HG03571 (cell line): ENCODE results near the gene BAIAP2.

Experiments used
- ATAC-seq: cut with Tn5 transposase; IDR thresholded peaks from one replicate; pipeline ENCODE4 v1.9.1; 2021; ENCODE audit not compliant: unreplicated experiment

The BAIAP2 gene, protein sequence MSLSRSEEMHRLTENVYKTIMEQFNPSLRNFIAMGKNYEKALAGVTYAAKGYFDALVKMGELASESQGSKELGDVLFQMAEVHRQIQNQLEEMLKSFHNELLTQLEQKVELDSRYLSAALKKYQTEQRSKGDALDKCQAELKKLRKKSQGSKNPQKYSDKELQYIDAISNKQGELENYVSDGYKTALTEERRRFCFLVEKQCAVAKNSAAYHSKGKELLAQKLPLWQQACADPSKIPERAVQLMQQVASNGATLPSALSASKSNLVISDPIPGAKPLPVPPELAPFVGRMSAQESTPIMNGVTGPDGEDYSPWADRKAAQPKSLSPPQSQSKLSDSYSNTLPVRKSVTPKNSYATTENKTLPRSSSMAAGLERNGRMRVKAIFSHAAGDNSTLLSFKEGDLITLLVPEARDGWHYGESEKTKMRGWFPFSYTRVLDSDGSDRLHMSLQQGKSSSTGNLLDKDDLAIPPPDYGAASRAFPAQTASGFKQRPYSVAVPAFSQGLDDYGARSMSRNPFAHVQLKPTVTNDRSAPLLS

DNA sequence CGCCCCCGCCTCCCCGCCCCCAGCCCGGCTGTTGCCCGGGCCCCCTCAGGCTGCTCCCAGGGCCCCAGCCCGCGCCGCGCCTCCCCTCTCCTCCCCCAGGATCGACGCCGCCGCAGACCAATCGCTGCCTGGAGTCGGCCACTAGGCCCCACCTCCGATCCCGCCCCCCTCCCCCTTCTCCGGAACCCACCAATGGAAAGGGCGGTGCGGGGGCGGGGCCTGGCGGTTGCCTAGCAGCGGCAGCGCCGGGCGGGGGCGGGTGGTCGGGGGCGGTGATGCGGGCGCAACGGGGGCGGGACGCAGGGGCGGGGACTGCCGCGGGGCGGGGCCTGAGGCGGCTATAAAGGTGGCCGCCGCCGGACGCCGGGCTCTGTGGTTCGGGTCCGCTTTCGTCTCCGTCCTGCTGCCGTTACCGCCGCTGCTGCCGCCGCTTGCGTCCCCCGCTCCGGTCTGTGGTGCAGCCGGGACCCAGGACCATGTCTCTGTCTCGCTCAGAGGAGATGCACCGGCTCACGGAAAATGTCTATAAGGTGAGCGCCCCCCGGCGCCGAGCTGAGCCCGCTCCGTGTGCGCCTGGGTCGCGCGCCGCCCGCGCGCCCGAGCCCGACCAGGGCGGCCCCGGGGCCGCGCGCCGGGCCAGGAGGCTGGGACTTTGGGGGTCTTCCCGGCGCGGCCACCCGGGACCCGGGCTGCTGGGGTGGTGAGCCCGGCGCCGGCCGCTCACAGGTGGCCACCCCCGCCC is at the start of gene BAIAP2:
Gene BAIAP2 (plus strand): TSS at position 373 of the 742 bp plus-strand sequence. CDS start 104 bp downstream, at position 477.
- peak; percentile 53 for ATAC-seq

DNA sequence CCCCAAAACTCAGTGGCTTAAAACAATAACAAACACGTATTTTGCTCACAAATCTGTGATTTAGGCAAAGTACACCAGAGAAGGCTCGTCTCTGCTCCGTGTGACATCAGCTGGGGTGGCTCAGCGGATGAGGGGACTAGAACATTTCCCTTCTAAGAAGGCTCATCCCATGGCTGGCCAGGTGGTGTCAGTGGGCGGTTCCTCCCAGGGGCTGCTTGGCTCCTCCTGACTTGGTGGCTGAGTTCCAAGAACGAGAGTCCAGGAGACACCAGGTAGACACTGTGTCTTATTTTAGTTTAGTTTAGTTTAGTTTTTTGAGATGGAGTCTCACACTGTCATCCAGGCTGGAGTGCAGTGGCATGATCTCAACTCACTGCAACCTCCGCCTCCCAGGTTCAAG is 48.9 kb upstream of the BAIAP2 start:
- ATAC-seq: no peak

DNA sequence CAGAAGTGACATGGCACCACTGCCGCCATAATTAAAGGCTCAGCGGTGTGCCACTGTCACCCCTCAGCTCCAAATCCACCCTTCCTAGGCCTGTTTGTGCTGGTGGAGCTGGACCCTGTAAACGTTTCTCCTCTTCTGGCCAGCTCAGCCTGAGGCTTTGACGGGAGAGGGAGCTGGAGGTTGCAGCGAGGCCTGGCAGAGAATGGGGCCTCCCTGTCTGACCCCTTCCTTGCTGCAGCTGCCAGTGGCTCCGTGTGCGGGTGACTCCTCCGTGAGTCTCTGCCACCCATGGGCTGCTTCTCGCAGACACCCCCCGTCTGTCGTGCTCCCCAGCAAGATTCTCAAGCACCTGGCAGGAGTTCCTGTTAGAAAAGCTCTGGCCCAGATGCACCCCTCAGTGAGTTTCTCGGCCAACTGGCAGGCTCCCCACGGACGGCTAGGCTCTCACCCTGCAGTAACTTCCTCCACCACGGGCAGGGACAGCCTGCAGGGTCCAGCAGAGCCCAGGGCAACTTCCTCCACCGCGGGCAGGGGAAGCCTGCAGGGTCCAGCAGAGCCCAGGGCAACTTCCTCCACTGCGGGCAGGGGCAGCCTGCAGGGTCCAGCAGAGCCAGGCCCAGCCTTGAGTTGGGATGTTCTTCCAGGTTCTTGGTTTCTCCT is 48.0 kb upstream of the BAIAP2 start:
- no peak for ATAC-seq

DNA sequence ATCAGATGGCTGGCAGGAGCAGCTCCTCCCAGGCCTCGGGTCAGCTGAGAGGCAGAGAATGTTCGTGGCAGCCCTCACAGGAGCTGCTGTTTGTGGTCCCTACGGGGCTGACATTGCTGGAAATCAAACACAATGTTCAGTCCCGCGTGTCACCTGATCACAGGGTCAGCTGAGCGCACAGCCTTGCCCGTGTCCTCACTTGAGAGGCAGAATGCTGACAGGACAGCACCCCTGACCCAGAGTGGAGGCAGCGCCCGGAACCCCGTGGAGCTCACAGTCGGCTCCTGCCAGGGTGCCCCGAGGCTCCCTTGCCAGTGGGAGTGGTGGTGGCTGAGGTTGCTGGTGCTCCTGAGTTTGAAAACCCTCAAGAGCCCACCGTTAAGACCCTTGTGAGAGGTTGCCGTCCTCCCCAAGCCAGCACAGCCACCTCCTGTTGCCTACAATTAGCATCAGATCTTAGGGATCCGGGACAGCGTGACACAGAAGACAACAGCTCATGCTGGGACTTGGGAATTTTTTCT is 47.0 kb upstream of the BAIAP2 start:
- no peak for ATAC-seq

DNA sequence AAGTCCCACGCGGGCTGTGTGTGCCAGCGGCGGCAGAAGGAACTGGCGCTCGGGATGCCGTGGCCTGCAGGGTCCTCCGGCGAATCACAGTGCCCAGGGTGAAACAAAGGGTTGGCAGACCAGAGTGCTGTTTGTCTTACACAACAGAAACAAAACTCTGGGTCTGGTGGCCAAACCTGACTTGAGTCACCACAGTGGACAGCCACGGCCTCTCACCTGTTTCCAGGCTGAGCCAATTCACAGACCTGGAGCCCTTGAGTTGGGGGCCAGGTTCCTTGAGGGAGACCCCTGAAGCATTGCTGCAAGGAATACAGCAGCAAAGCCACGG is 45.4 kb upstream of the BAIAP2 start:
- ATAC-seq: no peak

DNA sequence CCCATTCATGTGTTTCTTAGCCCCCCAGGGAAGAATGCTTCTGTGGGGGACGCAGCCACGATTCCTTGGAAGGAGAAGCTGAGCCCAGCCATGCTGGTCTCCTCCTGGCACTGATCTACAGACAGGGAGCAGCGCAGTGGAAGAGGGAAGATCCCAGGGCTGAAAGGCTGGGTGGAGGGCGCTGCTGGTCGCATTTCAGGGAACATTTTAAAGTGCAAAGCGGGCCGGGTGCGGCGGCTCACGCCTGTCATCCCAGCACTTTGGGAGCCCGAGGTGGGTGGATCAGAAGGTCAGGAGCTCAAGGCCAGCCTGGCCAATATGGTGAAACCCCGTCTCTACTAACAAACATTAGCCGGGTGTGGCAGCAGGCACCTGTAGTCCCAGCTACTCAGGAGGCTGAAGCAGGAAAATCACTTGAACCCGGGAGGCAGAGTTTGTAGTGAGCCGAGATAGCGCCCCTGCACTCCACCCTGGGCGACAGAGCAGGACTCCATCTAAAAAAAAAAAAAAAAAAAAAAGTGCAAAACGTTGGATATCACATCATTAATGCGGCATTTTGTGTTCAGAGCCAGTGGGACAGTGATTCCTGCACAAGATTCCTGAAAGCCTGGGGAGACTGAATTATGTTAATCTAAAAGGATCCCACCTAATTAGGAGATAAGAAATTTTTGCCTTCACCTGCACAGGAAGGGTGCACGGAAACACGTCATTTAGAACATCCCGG is 43.9 kb upstream of the BAIAP2 start:
- no peak for ATAC-seq

DNA sequence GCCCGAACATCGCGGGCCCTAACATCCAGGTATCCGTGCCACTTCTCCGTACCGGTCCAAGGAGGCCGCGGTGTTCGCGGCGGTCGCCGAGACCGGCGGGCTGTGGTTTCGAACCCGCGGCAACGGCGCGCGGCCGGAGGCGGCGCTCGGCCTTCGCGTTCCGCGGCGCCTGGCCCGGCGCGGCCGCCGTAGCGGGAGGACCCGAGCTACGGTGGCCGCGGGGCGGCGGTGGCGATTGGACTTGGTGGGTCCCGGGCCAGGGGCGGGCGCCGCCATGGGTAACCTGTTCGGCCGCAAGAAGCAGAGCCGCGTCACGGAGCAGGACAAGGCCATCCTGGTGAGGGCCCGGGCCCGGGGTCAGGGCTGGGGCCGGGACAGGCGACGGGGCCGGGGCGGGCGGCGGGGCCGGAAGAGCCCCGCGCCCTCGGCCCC is 43.3 kb upstream of the BAIAP2 start, which contains the start of gene CHMP6:
Gene CHMP6 (plus strand): TSS at position 197 of the 432 bp plus-strand sequence. CDS start 78 bp downstream, at position 275.
- ATAC-seq: no peak

DNA sequence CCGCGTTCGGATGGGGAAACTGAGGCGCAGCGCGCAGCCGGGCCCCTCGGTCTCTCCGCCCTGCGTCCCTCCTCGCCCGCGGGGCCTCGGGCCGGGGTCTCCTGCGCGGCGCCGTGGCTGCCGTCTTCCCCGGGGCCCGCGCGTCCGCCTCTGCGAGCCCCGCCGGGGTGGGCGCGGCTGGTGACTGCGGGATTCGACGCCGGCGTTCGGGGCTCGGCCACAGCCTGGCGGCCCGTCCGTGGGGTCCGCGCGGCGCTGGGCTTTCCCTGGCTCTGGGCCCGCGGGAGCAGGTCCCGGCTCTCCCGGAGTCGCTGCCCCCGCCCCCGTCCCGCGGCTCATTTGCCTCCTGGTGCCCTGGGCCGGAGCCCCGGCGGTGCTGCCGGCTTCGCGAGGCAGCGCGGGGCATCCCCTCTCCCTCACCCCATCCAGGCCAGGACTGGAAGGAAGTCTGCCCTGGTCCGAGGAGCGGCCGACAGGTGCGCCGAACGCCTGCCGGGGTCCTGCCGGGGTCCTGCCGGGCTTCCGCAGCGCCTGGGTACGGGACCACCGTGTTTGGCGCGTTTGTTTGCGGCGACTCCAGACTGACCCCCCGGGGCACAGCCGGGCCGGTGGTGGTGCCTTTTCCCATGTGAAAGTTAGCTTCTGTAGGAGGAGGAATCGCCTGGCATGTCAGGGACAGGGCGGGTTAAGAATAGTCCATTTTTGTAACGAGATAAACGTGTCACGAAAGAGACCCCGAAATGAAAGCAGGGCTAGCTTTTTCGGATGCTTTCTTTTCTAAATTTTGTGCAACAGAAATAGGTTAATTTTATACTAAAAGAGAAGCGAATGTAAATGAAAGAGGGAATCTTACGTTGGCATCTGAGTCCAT is 42.6 kb upstream of the BAIAP2 start:
- no peak for ATAC-seq

DNA sequence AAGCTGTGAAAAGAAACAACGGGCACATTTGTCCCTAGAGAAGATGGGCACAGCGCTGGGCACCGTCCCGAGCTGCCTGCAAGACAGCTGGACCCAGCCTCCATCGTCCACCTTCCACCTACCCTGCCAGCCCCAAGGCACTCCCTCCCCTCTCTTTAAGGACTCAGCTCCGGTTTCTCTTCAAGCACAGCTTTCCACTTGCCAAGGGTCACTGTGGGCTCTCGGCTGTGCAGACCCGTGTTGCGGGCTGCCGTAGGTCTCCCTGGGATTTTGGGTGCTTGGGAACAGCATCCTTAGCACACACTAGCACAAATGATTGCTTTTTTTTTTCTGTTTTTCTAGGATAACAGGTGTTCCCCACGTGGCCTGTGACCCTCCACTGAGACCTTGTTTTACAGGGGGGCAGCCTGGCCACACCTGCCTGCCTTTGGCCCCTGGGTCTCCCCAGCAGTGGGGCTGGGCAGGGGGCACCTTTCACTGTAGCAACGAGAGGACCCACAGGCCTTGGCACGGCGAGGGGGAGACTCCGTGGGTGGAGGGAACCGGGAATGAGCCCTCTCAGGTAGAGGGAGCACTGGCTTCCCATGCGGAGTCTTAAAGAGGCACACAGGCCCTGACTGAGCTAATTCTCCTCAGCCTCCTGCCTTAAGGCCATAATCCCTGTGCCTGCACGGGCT is 41.9 kb upstream of the BAIAP2 start:
- no peak for ATAC-seq

DNA sequence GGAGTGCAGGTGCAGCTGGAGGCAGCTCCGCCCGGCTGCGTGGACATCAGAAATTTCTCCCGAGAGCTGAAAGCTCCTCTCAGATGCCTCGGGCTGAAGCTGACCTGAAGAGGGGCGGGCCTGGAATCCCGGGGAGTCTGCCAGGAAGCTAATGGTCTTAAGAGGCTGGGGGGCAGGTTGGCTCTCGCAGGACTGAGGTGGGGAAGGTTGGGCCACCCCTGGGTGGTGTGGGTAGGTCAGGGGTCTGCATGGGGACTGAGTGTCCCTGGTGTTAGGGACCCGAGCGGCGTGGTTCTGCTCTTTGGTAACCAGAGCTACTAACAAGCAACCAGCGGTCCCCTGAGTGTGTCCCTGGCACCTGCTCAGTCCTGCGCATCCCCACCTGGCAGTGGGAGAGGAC is 39.8 kb upstream of the BAIAP2 start:
- ATAC-seq: no peak

DNA sequence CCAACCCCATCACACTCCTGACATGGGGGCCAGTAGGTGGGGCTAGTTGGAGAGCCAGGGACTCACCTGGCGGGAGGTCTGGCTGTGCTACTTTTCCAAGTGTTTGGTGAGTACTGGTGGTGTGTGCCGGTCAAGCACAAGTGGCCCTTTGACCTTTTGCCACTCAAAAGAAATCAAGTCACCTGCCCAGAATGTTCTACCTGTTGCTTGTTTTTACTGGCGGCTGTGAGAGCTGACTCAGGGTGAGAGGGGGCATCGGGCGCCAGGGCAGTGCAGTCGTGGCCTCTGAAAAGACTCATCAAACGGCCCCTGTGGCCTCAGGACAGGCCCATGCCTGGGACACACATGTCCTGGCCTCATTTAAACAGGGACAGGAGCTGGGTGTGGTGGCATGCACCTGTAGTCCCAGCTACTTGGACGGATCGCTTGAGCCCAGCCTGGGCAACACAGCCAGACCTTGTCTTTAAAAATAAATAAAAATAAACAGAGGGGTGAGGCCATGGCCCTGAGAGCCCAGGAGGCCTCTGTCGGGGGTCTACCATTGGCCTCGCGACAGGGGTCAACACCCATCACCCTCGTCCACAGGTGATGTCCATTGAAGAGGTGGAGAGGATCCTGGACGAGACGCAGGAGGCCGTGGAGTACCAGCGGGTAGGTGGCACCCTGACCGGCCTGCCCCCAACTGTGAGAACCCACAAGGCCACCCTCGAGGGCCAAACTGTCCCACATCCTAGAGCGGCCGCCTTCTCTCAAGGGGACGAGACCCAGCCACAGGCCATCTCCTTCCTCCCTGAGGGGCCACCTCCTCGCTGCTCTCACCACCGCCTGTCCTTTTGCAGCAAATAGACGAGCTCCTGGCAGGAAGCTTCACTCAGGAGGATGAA is 38.3 kb upstream of the BAIAP2 start:
- no peak for ATAC-seq

DNA sequence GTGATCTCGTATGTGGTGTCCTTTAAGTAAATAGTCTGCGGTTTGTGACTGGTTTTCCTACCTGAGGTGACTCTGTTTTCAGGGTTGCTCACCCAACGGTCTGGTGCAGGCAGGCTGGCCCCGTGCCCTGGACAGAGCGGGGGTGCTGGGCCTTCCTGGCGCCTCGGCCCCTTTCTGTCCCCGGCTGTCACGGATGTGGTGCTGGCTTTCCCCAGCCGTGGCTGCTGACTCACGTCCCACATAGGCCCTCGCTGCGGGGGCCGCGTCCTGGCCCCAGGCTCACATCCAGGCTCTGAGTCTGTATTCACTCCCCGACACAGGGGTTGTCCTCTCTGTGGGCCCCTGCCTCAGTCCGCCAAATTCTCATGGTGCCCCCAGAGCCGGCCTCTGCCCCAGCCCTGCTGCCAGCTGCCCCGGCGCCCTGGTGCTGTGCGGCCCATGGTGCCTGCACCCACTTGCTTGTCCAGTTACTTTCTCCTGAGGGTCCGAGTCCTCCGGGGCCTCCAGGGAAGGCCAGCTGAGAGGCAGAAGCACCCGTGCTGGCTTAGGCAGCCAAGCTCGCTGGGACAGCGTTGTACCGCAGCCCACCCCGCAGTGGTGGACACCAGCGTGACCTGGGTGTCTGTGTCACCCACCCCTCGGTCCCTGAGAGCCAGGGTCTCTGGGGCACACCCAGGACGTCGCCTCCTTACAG is 37.4 kb upstream of the BAIAP2 start:
- no peak for ATAC-seq

DNA sequence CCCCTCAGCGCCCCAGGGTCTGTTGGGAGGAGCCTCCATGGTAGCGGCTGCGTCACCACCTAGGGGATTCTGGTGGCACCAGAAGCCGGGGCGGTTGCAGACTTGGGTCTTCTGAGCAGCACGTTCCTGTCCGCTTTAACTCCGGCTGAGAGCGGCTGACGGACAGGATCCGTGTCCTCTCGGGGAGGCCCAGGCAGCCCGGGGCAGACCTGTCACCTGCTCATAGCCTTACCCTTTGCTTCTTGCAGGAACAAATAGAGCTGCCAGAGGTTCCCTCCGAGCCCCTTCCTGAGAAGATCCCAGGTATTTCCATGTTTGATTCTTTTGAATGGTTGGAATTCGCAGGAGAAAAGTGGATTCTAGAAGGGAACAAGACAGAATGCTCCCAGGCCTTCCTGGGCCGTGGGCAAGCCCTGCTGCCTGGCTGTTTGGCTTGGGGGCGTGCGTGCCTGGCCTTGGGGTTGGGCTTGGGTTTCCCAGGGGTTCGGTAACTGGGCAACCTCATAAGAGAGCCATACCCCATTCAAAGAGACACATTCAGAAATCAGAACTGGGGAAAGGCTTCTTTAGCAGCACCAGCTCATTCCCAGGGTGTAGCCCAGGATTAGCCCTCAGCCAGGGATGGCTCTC is 36.7 kb upstream of the BAIAP2 start:
- no peak for ATAC-seq

DNA sequence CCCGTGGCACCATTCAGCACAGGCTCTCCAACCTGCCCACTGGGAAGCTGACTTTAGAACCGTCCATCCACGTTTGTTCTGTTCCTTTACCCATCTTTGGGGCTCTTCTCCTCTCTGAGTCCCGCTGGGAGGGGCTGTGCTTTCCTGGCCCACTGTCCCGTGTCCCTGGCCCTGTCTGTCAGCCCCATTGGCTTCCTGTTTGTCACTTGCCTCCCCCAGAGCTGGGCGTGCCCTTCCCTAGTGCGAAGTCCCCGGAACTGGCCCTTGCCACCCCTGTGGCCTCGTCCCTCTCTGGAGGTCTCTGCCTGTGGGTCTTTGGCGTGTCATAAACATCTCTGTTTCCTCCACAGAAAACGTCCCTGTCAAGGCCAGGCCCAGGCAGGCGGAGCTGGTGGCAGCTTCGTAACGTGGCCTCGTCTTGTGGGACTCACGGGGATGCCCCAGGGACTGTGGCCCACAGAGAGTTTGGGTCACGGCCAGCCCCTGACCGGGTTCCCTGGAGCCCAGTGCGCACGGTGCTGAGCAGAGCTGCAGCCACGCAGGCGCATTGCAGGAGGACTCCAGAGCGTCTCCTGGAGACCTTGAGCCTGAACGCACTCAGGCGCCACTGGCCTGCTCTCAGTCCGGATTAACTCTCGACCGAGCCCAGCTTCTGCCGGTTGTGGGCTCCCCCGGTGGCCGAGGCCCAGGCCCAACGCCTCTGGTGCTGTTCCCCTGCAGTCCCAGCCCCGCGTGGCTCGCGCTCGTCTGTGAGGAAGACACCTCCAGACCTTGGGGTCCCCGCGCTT is 36.0 kb upstream of the BAIAP2 start:
- ATAC-seq: no peak

DNA sequence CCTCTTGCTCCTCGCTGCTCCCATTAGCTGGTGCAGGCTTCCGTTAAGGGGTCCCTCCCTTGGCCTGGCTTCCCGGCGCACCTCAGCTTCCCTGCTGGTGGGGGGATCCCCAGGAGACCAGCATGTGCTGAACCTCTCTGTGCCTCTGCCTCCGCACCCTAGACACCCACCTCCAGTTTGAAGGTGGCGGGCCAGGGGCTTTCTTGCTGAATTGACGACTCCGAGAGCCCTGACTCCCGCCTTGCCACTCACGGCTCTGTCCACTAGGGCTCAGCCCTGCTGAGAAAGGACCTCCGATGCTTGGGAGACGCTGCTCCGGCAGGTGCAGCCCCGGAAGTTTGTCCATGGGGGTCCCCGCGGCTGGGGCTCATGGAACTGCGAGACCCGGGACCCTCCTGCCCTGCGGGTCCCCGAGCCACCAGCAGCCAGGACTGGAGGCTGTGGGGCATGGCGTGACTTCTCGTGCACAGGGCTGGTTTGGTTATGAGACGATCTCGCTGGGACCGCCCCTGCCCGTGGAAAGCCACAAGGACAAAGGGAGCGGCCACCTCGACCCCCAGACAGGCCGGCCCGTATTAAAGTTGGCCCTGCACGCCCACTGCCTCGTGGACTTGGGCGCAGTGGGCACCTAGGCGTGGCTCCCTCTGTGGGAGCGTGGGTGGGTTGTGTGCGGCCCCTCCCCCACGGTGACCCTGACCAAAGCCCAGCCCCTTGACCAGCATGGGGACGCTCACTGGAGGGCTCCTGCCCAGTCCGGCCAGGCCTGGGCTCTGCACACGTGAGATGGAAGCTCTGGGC is 35.2 kb upstream of the BAIAP2 start:
- ATAC-seq: no peak

DNA sequence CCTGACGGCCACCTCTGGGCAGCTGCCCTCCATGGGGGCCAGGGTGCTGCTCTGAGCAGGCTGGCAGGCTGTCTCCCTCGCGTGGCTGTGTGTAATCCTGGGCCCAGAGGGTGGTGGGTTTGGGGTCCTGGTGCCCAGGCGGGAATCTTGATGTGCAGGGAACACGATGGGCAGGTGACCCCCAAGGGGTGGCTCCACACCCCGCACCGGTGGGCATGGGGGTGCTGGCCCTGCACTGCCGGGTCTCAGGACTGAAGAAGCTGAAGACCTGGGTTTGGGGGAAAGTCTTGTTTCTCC is 34.7 kb upstream of the BAIAP2 start:
- ATAC-seq: no peak
